HG03457 (cell line): ENCODE data around the gene HAUS5.

Experiments used
- ATAC-seq: cut with Tn5 transposase; IDR thresholded peaks from one replicate; pipeline ENCODE4 v1.9.1; 2021; ENCODE audit warnings: moderate number of reproducible peaks; ENCODE audit not compliant: unreplicated experiment

The HAUS5 gene

DNA sequence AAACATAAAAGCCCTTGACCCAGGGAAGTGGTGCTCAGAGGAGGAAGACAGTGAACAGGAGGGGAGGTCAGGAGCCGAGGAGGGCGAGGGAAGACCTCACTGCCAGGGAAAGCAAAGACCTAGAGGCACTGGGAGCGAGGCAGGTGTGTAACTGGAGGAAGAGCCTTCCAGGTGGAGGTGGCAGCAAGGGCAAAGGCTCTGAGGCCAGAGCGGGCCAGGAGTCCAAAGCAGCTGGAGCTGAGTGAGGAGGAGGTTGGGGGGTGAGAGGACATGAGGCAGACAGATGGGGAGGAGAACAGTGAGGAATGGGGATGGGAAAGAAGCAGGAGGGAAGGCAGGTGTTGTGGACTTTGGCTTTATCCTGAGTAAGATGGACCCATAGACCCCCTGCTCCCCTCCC lies 57.4 kb downstream of the HAUS5 start:
- ATAC-seq: no peak

GRCh38 chr19:35670686-35671085 lies 58.2 kb downstream of the HAUS5 start:
- no peak for ATAC-seq

DNA sequence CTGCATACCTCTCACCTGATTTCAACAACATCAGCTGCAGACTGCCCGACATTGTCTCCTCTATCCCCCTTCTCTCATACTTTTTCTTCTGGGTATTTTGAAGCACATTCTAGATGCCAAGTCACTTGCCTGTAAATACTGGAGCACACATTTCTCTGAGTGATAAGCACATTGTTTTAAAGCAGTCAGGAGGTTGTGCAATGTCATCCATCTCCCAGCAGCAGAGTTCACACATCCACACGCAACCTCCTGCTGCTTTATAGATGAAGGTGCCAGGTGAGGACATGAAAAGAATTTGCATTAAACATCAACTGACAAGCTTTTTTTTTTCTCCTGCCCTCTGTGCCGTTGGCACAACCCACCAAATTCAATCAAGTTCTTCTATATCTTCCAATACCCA lies 59.3 kb downstream of the HAUS5 start:
- ATAC-seq: no peak

- no peak for ATAC-seq
These were observed 60.7 kb downstream of the HAUS5 start for GRCh38 chr19:35673121-35673804.
